ENCODE results near the gene BHLHA15. TPM values are rescaled to one million over a fixed set of nuclear protein-coding genes. Genes with fewer than 3 reads are reported as not detected.
A peak's percentile ranks its signal among the peaks of the same experiment; 100 is the strongest.

BHLHA15 gene
- total and polyA plus RNA-seq, 2 of the 8 experiments (the other 6 are each of a cell fraction or from before 2014, with no cell fraction given): 1.1 to 2.7 TPM

DNA sequence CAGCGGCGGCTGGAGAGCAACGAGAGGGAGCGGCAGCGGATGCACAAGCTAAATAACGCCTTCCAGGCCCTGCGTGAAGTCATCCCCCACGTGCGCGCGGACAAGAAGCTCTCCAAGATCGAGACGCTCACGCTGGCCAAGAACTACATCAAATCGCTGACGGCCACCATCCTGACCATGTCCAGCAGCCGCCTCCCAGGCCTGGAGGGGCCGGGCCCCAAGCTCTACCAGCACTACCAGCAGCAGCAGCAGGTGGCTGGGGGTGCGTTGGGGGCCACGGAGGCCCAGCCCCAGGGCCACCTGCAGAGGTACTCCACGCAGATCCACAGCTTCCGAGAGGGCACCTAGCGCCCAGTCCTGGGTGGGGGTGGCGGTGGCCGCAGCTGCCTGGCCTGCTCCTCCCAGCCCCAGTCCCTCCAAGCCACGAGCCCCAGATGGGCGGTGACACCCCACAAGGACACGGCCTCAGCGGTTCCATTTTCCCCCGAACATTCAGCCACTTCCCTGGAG, 1.3 kb downstream of the BHLHA15 start:
- Histone ChIP-seq H3K79me1 (ENCODE audit: low read depth, low read length) (no peaks in the 10 kb centered on the region; the same call in 1 of the 2 replicates), H3K56ac (replicated peaks; ENCODE audit: insufficient read length, low read depth, low read length) (no peak overlapping the region), H3K23me2 (ENCODE audit: low read depth, low read length) (peaks cover 4% of the 10 kb centered on the region; the same call in 1 of the 2 replicates), H2BK120ac (replicated peaks; ENCODE audit: low read depth, low read length) (no peak overlapping the region), H2AFZ (ENCODE audit: low read length) (no peak overlapping the region), H3K9ac (replicated peaks in 1 of 4; ENCODE audit: extremely low read depth in 1 of 4, low read depth in 3 of 4, low read length in 3 of 4) (no peak overlapping the region), H4K8ac (ENCODE audit: extremely low read depth, insufficient read depth, low read length) (no peak overlapping the region), H4K20me1 (replicated peaks in 1 of 2; ENCODE audit: control insufficient read depth in 1 of 2, insufficient read depth in 2 of 2, low read length in 2 of 2) (peaks cover 0 to 3% of the 10 kb centered on the region in 2 experiments), H3K4ac (replicated peaks; ENCODE audit: insufficient read length, low read depth, low read length) (no peak overlapping the region), H2BK20ac (ENCODE audit: low read length) (no peak overlapping the region), H3K23ac (ENCODE audit: insufficient read length) (no peak overlapping the region), H3K9me3 (ENCODE audit: insufficient read depth in 2 of 2, low read depth in 1 of 2, low read length in 1 of 2) (no peaks in the 10 kb centered on the region), H4K91ac (replicated peaks; ENCODE audit: insufficient read length, low read length) (no peak overlapping the region), H2BK15ac (ENCODE audit: low read length) (no peak overlapping the region), H3K27ac (ENCODE audit: low read depth, low read length) (no peak overlapping the region), H2BK12ac (ENCODE audit: low read depth, low read length) (no peak overlapping the region), H3K14ac (ENCODE audit: insufficient read length) (no peak overlapping the region), H3K36me3 (ENCODE audit: control insufficient read depth in 2 of 4, insufficient read depth in 4 of 4, low read length in 3 of 4) (no peaks in the 10 kb centered on the region), H3K4me3 (ENCODE audit: extremely low read depth in 1 of 4, insufficient read depth in 2 of 4, low read depth in 3 of 4, low read length in 4 of 4) (no peak overlapping the region), H3K4me2 (ENCODE audit: insufficient read depth in 1 of 2, low read depth in 2 of 2, low read length in 2 of 2) (no peak overlapping the region), H2AK5ac (ENCODE audit: low read depth, low read length) (no peak overlapping the region), H4K5ac (ENCODE audit: insufficient read length, low read depth, low read length) (no peak overlapping the region), H3K18ac (ENCODE audit: extremely low read depth, low read length) (no peak overlapping the region), H3K79me2 (ENCODE audit: control insufficient read depth in 1 of 2, insufficient read depth in 2 of 2, low read length in 2 of 2) (no peaks in the 10 kb centered on the region), H3K4me1 (replicated peaks in 1 of 4; ENCODE audit: control insufficient read depth in 3 of 4, insufficient read depth in 4 of 4, low read length in 3 of 4) (peaks cover 0 to 5% (median 3%) of the 10 kb centered on the region in 4 experiments; a peak in 3 of 7 replicates), H2BK5ac (ENCODE audit: low read depth, low read length) (no peak overlapping the region), H3K27me3 (replicated peaks in 1 of 4; ENCODE audit: control insufficient read depth in 3 of 4, extremely low read depth in 1 of 4, insufficient read depth in 3 of 4, low read length in 3 of 4) (no peaks in the 10 kb centered on the region)
- ChIA-PET POLR2A (ENCODE audit: partially characterized antibody) (interaction anchor here (1.1 kb wide), 1 partner anchor 16 kb away, joined by 3 read pairs; no protein-coding TSS in a partner anchor), CTCF (ENCODE audit: partially characterized antibody) (interaction anchor here (0.7 to 1.7 kb wide), 5 partner anchors 17 to 45 kb away, joined by 3 to 5 read pairs (median 4); no protein-coding TSS in a partner anchor)
- no peak for FAIRE-seq
- DNase-seq (ENCODE audit: low read depth in 1 of 2, low spot score in 2 of 2): peak in 1 of 2 experiments; percentile 45
- TF ChIP-seq RNF2 (IDR thresholded peaks at IDR 0.05; ENCODE audit: borderline replicate concordance, low read depth, low read length, missing control alignments, poor library complexity, severe bottlenecking) (no peak), NANOG (IDR thresholded peaks at IDR 0.05; ENCODE audit: insufficient read depth, low read depth, low read length, poor library complexity, severe bottlenecking) (no peak), RFX5 (IDR thresholded peaks at IDR 0.05; ENCODE audit: borderline replicate concordance, low read depth, low read length) (no peak), RXRA (IDR thresholded peaks at IDR 0.05; ENCODE audit: insufficient read depth, low read depth, low read length) (no peak), GTF2F1 (IDR thresholded peaks at IDR 0.05; ENCODE audit: borderline replicate concordance, low read depth, low read length) (no peak), SIRT6 (IDR thresholded peaks at IDR 0.05; ENCODE audit: low read length) (no peak), TAF7 (optimal IDR thresholded peaks at IDR 0.05; ENCODE audit: borderline replicate concordance, low read depth, low read length) (no peak), KDM4A (IDR thresholded peaks at IDR 0.05; ENCODE audit: low read depth, low read length, severe bottlenecking) (no peak), CHD2 (IDR thresholded peaks at IDR 0.05; ENCODE audit: low read length) (no peak), SP1 (IDR thresholded peaks at IDR 0.05; ENCODE audit: low read depth, low read length) (no peak), JUND (IDR thresholded peaks at IDR 0.05; ENCODE audit: low read length) (no peak)
- 96% methylated on average over 29 of the region's 30 CpGs; no CpG with 5 or more reads in 1 of the 2 experiments for WGBS, 2 experiments (ENCODE audit: extremely low coverage in 1 of 2, insufficient coverage in 1 of 2, insufficient read length in 1 of 2, insufficient replicate concordance in 2 of 2, low coverage in 1 of 2, low lambda C conversion rate in 2 of 2, missing lambda C conversion rate in 1 of 2)

Data from H1 (cell line).